CD4-positive, alpha-beta T cell treated with Interferon alpha-2 for 1 hour (primary cell): ENCODE results near the gene PCDHGB7.
"Not testable (repeated sequence)": the region's sequence is repeated elsewhere in the genome, so short reads cannot be mapped to it uniquely, and the experiment has no call there.

Experiments
- DNase-seq, 2 donors: peaks; one replicate each; pipeline ENCODE4 v3.0.0-alpha.2; 2020 to 2022

The PCDHGB7 gene

GRCh38 chr5:141417494-141418172 is at the start of gene PCDHGB7:
Gene PCDHGB7, plus strand, starts transcription at chr5:141417677. Its CDS starts 183 bp downstream, at chr5:141417860.
- DNase-seq: peak; percentile 46 to 48

- DNase-seq: peak in 1 of 2 donors; percentile 54
Observed at GRCh38 chr5:141369994-141370848, 47.3 kb upstream of the PCDHGB7 start, which contains the start of gene PCDHGB3. Gene PCDHGB3, plus strand, starts transcription at chr5:141370242. Its CDS starts 153 bp downstream, at chr5:141370395.

- DNase-seq: no peak
Observed at GRCh38 chr5:141371572-141372475, 45.7 kb upstream of the PCDHGB7 start.

GRCh38 chr5:141373673-141374317 is 43.7 kb upstream of the PCDHGB7 start, which contains the start of gene PCDHGA6:
Gene PCDHGA6, plus strand, starts transcription at chr5:141373891. Its CDS starts 193 bp downstream, at chr5:141374084.
- peak in 1 of 2 donors; percentile 21 for DNase-seq

- no peak for DNase-seq
Observed at GRCh38 chr5:141374627-141375026, 42.9 kb upstream of the PCDHGB7 start.

- DNase-seq: not testable (repeated sequence)
Observed at GRCh38 chr5:141375444-141376155, 41.9 kb upstream of the PCDHGB7 start.

GRCh38 chr5:141382469-141383294 is 34.8 kb upstream of the PCDHGB7 start, which contains the start of gene PCDHGA7:
Gene PCDHGA7, plus strand, starts transcription at chr5:141382742. Its CDS starts 158 bp downstream, at chr5:141382900.
- no peak for DNase-seq

- no peak for DNase-seq
Observed at GRCh38 chr5:141383345-141383744, 34.1 kb upstream of the PCDHGB7 start.

GRCh38 chr5:141384471-141385267 is 32.8 kb upstream of the PCDHGB7 start:
- DNase-seq: no peak

- peak in 1 of 2 donors; percentile 33 for DNase-seq
Observed at GRCh38 chr5:141387557-141388311, 29.7 kb upstream of the PCDHGB7 start, which contains the start of gene PCDHGB4. Gene PCDHGB4, plus strand, starts transcription at chr5:141387698. Its CDS starts 187 bp downstream, at chr5:141387885.

- DNase-seq: no peak
Observed at GRCh38 chr5:141388661-141389060, 28.8 kb upstream of the PCDHGB7 start.

GRCh38 chr5:141389153-141390042 is 28.1 kb upstream of the PCDHGB7 start:
- no peak for DNase-seq

GRCh38 chr5:141392429-141393198 is 24.9 kb upstream of the PCDHGB7 start, which contains the start of gene PCDHGA8:
Gene PCDHGA8, plus strand, starts transcription at chr5:141392633. Its CDS starts 181 bp downstream, at chr5:141392814.
- peak in 1 of 2 donors; percentile 14 for DNase-seq

GRCh38 chr5:141393267-141393666 is 24.2 kb upstream of the PCDHGB7 start:
- no peak for DNase-seq

GRCh38 chr5:141394401-141395187 is 22.9 kb upstream of the PCDHGB7 start:
- DNase-seq: not testable (repeated sequence)
